Mucosa of stomach (tissue), 1 donor: ENCODE measurements around the gene KIRREL3.

Source experiments
- H3K27me3 ChIP-seq: one replicate; pipeline ENCODE4 v1.7.0; 2013; ENCODE audit warnings: mild to moderate bottlenecking, low read length; ENCODE audit not compliant: control insufficient read depth, insufficient read depth
- H3K36me3 ChIP-seq: one replicate; pipeline ENCODE4 v1.7.0; 2013; ENCODE audit warnings: low read length; ENCODE audit not compliant: control insufficient read depth, insufficient read depth
- H3K4me1 ChIP-seq: one replicate; pipeline ENCODE4 v1.7.0; 2013; ENCODE audit warnings: mild to moderate bottlenecking, low read length; ENCODE audit not compliant: control insufficient read depth, insufficient read depth
- H3K4me3 ChIP-seq: one replicate; pipeline ENCODE4 v1.7.0; 2013; ENCODE audit warnings: low read length
- H3K9ac ChIP-seq: one replicate; pipeline ENCODE4 v1.7.0; 2013; ENCODE audit warnings: mild to moderate bottlenecking, low read length, moderate library complexity
- H3K9me3 ChIP-seq: one replicate; pipeline ENCODE4 v1.7.0; 2013; ENCODE audit warnings: mild to moderate bottlenecking, low read length, moderate library complexity; ENCODE audit not compliant: control insufficient read depth
- donor health status: Pancreatic carcinoma.

KIRREL3 gene

GRCh38 chr11:126523441-126524205 lies 476.9 kb downstream of the KIRREL3 start:
- Histone ChIP-seq H3K9me3 (no peaks in the 10 kb centered on the region), H3K4me3 (no peak overlapping the region), H3K4me1 (no peaks in the 10 kb centered on the region), H3K36me3 (no peaks in the 10 kb centered on the region), H3K27me3 (no peaks in the 10 kb centered on the region), H3K9ac (no peak overlapping the region)

GRCh38 chr11:126522606-126523005 lies 478.0 kb downstream of the KIRREL3 start:
- H3K36me3 ChIP-seq: no peaks in the 10 kb centered on the region
- no peaks in the 10 kb centered on the region for H3K27me3 ChIP-seq
- no peak overlapping the region for H3K9ac ChIP-seq
- H3K4me1 ChIP-seq: no peaks in the 10 kb centered on the region
- H3K4me3 ChIP-seq: no peak overlapping the region
- no peaks in the 10 kb centered on the region for H3K9me3 ChIP-seq

- Histone ChIP-seq H3K4me3 (no peak overlapping the region), H3K9me3 (no peaks in the 10 kb centered on the region), H3K4me1 (no peaks in the 10 kb centered on the region), H3K27me3 (no peaks in the 10 kb centered on the region), H3K9ac (no peak overlapping the region), H3K36me3 (no peaks in the 10 kb centered on the region)
Measured at GRCh38 chr11:126522152-126522551, 478.4 kb downstream of the KIRREL3 start.

GRCh38 chr11:126521196-126521595 lies 479.4 kb downstream of the KIRREL3 start:
- H3K4me3 ChIP-seq: no peak overlapping the region
- H3K4me1 ChIP-seq: no peaks in the 10 kb centered on the region
- no peak overlapping the region for H3K9ac ChIP-seq
- no peaks in the 10 kb centered on the region for H3K9me3 ChIP-seq
- H3K27me3 ChIP-seq: no peaks in the 10 kb centered on the region
- no peaks in the 10 kb centered on the region for H3K36me3 ChIP-seq

GRCh38 chr11:126519764-126520734 lies 480.5 kb downstream of the KIRREL3 start:
- no peaks in the 10 kb centered on the region for H3K9me3 ChIP-seq
- H3K4me3 ChIP-seq: no peak overlapping the region
- no peaks in the 10 kb centered on the region for H3K27me3 ChIP-seq
- no peaks in the 10 kb centered on the region for H3K4me1 ChIP-seq
- no peaks in the 10 kb centered on the region for H3K36me3 ChIP-seq
- no peak overlapping the region for H3K9ac ChIP-seq

- H3K9ac ChIP-seq: no peak overlapping the region
- no peaks in the 10 kb centered on the region for H3K9me3 ChIP-seq
- H3K4me3 ChIP-seq: no peak overlapping the region
- H3K36me3 ChIP-seq: no peaks in the 10 kb centered on the region
- no peaks in the 10 kb centered on the region for H3K27me3 ChIP-seq
- peaks cover 1% of the 10 kb centered on the region for H3K4me1 ChIP-seq
Measured at GRCh38 chr11:126518972-126519690, 481.4 kb downstream of the KIRREL3 start.

- Histone ChIP-seq H3K4me1 (peaks cover 4% of the 10 kb centered on the region), H3K36me3 (no peaks in the 10 kb centered on the region), H3K27me3 (no peaks in the 10 kb centered on the region), H3K4me3 (no peak overlapping the region), H3K9ac (no peak overlapping the region), H3K9me3 (no peaks in the 10 kb centered on the region)
Measured at GRCh38 chr11:126518071-126518971, 482.2 kb downstream of the KIRREL3 start.

GRCh38 chr11:126515501-126515900 lies 485.1 kb downstream of the KIRREL3 start:
- H3K4me1 ChIP-seq: peaks cover 4% of the 10 kb centered on the region
- no peaks in the 10 kb centered on the region for H3K36me3 ChIP-seq
- H3K9ac ChIP-seq: no peak overlapping the region
- H3K27me3 ChIP-seq: peaks cover 3% of the 10 kb centered on the region
- no peak overlapping the region for H3K4me3 ChIP-seq
- H3K9me3 ChIP-seq: no peaks in the 10 kb centered on the region

- Histone ChIP-seq H3K9me3 (no peaks in the 10 kb centered on the region), H3K36me3 (no peaks in the 10 kb centered on the region), H3K4me1 (peaks cover 4% of the 10 kb centered on the region)
Measured at GRCh38 chr11:126514061-126514693, 486.4 kb downstream of the KIRREL3 start.

GRCh38 chr11:126512741-126513715 lies 487.5 kb downstream of the KIRREL3 start:
- Histone ChIP-seq H3K4me3 (no peak overlapping the region), H3K9ac (no peak overlapping the region), H3K36me3 (no peaks in the 10 kb centered on the region), H3K9me3 (no peaks in the 10 kb centered on the region), H3K27me3 (peaks cover 3% of the 10 kb centered on the region), H3K4me1 (peaks cover 4% of the 10 kb centered on the region)

More at GRCh38 chr11:126514061-126514693, 486.4 kb downstream of the KIRREL3 start:
- Histone ChIP-seq H3K9ac (no peak overlapping the region), H3K4me3 (no peak overlapping the region), H3K27me3 (peaks cover 3% of the 10 kb centered on the region)
